Kidney glomerular epithelial cell (primary cell): Measurements from ENCODE around the gene SMAP1.
"Not testable (repeated sequence)": the region's sequence is repeated elsewhere in the genome, so short reads cannot be mapped to it uniquely, and the experiment has no call there.

Experiments used
- DNase-seq: peaks from one replicate; lab custom pipeline; 2025; lab: John Stamatoyannopoulos, UW

The SMAP1 gene

GRCh38 chr6:70740746-70741145 is 73.1 kb downstream of the SMAP1 start:
- not testable (repeated sequence) for DNase-seq

- not testable (repeated sequence) for DNase-seq
These were observed 74.8 kb downstream of the SMAP1 start for GRCh38 chr6:70742462-70742861.

GRCh38 chr6:70753870-70754380 is 86.2 kb downstream of the SMAP1 start:
- DNase-seq, result no peak

GRCh38 chr6:70758883-70759282 is 91.2 kb downstream of the SMAP1 start:
- DNase-seq, result no peak

GRCh38 chr6:70763754-70764510 is 96.2 kb downstream of the SMAP1 start:
- no peak for DNase-seq

GRCh38 chr6:70764706-70765105 is 97.0 kb downstream of the SMAP1 start:
- DNase-seq, result no peak

- not testable (repeated sequence) for DNase-seq
These were observed 103.7 kb downstream of the SMAP1 start for GRCh38 chr6:70771351-70771750.

GRCh38 chr6:70779934-70780333 is 112.3 kb downstream of the SMAP1 start:
- DNase-seq, result no peak

- no peak for DNase-seq
These were observed 123.0 kb downstream of the SMAP1 start for GRCh38 chr6:70790483-70791224.

- no peak for DNase-seq
These were observed 129.9 kb downstream of the SMAP1 start for GRCh38 chr6:70797625-70798024.

- DNase-seq, result no peak
These were observed 138.4 kb downstream of the SMAP1 start for GRCh38 chr6:70806086-70806485.

GRCh38 chr6:70811788-70812187 is 144.1 kb downstream of the SMAP1 start:
- no peak for DNase-seq

- DNase-seq, result no peak
These were observed 146.2 kb downstream of the SMAP1 start for GRCh38 chr6:70813885-70814284.

GRCh38 chr6:70819646-70820045 is 152.0 kb downstream of the SMAP1 start:
- no peak for DNase-seq

GRCh38 chr6:70820778-70821177 is 153.1 kb downstream of the SMAP1 start:
- no peak for DNase-seq

- DNase-seq, result no peak
These were observed 154.1 kb downstream of the SMAP1 start for GRCh38 chr6:70821751-70822150.

- no peak for DNase-seq
These were observed 156.0 kb downstream of the SMAP1 start for GRCh38 chr6:70823651-70824050.

GRCh38 chr6:70831427-70831826 is 163.7 kb downstream of the SMAP1 start:
- no peak for DNase-seq

GRCh38 chr6:70834520-70834919 is 166.8 kb downstream of the SMAP1 start:
- no peak for DNase-seq

GRCh38 chr6:70838907-70839285 is 171.2 kb downstream of the SMAP1 start:
- DNase-seq, result no peak

- DNase-seq, result no peak
These were observed 171.9 kb downstream of the SMAP1 start for GRCh38 chr6:70839286-70840266.

- no peak for DNase-seq
These were observed 173.4 kb downstream of the SMAP1 start for GRCh38 chr6:70841112-70841511.
